CD1c-positive myeloid dendritic cell (primary cell): ENCODE measurements around the gene CCDC194.
"Not testable (repeated sequence)": the region's sequence is repeated elsewhere in the genome, so short reads cannot be mapped to it uniquely, and the experiment has no call there.

Experiments used
- DNase-seq: peaks from one replicate; pipeline ENCODE4 v3.0.0-alpha.2; 2016; ENCODE audit errors: extremely low spot score

The CCDC194 gene

DNA sequence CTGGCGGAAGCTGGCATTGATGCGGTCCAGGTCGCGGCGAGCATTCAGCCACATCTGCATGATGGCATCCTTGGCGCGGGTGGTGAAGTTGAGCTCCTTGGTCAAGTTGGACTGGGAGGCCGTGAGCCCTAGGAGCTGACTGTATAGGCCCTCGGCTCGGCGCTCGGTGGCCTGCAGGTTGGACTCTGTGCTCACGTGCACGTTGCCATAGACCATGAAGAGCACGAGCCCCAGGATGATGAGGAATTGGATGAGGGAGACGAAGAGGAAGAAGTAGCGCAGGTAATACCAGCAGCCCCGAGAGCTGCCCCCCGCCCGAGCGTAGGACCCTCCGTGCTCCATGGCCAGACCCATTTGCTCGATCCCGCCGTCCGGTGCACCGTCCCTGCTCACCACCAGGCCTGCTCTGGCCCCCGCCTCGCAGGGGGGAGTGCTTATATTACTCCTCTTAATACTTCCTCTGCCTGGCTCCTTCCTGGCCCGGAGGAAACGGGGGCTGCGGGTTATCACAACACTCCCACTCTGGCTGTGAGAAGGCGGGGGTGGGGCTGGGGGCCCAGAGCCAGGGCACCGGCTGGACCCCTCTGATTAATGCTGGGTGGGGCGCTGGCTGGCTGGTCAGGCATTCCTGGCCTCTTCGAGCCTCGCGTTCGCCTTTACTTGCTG lies 16.9 kb downstream of the CCDC194 start, which contains the start of gene PLVAP:
PLVAP (minus strand) TSS at position 408 of the 666 bp plus-strand sequence; CDS start at position 354, 54 bp downstream.
- DNase-seq: peak; percentile 33

DNA sequence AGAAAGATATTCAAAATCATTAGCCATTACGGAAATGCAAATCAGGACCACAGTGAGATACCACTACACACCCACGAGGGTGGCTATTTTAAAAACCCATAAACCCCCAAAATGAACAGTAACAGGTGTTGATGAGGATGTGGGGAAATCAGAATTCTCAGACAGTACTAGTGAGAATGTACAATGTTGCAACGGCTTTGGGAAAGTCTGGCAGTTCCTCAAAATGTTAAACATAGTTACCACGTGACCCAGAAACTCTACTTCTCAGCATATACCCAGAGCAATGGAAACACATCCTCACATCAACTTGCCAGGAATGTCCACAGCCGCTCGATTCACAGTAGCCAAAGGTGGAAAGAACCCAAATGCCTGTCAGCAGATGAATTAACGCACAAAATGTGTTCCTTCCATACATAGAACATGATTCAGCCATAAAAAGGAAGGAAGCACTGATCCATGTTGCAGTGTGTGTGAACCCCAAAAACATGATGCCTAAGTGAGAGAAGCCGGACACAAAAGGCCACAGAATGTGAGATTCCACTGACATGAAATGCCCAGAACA lies 23.9 kb downstream of the CCDC194 start:
- peak; percentile 86 for DNase-seq

DNA sequence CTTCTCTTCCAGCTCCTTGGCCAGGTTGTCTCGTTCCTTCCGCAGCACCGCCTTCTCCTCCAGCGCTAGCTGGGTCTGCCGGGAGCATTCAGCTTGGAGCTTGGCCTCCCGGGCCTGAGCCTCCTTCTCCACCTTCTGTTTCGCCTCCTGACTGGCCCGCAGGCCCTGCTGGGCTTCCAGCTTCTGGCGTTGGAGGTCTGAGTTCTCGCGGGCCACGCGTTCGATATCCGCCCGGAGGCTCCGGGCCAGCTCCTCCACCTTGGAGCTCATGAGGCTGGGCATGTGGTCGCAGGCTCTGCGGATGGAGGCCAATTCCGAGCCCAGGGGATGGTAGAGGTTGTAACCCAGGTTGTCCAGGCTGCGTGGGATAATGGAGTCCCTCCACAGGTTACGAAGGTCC lies 28.6 kb downstream of the CCDC194 start:
- DNase-seq: no peak

DNA sequence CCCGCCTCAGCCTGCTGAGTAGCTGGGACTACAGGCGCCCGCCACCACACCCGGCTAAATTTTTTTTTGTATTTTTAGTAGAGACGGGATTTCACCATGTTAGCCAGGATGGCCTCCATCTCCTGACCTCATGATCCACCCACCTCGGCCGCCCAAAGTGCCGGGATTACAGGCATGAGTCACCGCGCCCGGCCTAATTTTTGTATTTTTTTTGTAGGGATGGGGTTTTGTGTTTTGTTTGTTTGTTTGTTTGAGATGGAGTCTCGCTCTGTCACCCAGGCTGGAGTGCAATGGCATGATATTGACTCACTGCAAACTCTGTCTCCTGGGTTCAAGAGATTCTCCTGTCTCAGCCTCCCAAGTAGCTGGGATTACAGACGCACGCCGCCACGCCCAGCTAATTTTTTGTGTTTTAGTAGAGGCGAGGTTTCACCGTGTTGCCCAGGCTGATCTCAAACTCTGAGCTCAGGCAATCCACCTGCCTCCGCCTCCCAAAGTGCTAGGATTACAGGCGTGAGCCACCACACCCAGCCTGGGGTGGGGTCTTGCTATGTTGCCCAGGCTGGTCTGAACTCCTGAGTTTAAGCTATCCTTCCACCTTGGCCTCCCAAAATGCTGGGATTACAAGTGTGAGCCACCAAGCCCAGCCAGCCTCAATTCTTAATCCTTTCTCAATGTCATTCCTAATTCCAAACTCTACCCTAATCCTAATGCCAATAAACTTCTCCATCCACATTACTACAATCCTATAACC lies 30.0 kb downstream of the CCDC194 start:
- not testable (repeated sequence) for DNase-seq

DNA sequence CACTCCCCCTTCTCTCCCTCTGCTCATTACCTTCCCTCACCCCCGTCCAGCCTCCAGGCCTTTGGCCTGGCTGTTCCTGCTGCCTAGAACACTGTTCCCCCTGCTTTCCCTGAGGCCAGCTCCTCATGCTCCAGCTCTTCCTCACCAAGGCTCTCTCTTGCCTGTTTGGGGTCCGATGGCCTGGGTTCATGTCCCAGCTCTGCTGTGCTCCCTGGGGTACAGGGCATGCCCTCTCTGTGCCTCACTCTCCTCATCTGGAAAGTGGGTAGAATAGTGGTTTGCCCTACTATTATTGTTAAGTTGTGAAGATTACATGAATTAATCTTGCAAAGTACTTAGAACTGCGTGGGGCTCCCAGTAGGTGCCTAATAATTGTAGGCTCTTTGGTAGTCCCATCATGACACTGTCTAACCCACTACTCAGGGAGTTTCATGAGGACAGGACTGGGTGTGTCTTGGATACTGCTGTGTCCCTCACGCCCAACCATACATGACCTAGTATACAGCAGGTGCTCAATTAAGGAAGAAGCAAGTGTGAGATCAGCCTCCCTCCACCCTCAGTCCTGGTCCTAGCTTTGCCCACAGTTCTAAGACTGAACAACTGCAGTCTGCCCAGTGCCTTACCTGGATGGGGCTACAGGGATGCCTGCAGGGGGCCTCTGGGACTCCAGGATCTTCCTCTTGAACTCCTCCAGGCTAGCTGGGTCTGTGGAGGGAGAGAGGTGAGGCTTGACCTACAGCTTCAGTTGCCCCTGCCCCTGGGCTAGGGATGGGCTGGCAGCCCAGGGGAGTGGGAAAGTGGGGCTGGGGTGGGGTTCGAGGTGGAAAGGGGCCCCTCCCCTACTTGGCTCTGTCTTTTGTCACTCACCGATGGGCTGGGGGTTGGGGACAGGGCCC lies 33.8 kb downstream of the CCDC194 start:
- no peak for DNase-seq

DNA sequence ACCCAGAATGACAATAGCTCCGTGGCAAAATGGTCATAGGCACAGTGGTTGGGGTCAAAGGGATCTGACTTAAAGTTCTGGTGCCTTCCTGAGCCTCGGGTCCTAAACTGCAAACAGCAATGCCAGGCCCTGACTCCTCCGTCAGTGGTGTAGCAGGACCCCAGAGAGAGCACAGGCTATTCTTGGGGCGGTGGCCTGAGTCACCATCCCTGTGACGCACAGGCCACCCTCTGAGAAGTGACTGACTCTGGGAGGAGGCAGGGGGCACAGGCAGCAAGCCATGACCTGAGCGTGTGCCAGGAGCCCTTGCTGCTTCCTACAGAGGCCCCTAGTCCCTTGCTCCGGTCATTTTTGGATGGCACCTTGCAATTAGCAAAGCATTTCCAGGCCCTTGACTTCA lies 35.6 kb downstream of the CCDC194 start:
- no peak for DNase-seq

DNA sequence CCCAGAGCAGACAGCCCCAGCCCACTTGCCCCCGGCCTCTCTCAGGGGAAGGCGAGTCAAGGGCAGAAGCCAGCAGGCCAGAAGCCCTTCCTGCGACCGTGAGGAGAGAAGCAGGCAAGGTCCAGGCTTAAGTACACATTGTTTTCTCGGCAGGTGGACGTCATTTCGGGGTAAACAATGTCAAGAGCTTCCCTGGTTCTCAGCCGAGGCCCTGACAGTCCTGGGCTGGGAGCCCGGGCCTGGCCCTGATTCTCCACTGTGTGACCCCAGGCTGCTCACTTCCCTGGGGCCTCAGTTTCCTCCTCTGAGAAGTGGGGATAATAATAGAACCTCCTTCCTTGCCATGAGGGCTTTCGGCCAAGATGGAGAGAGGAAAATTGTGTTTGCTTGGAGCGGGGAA lies 36.3 kb downstream of the CCDC194 start:
- no peak for DNase-seq

DNA sequence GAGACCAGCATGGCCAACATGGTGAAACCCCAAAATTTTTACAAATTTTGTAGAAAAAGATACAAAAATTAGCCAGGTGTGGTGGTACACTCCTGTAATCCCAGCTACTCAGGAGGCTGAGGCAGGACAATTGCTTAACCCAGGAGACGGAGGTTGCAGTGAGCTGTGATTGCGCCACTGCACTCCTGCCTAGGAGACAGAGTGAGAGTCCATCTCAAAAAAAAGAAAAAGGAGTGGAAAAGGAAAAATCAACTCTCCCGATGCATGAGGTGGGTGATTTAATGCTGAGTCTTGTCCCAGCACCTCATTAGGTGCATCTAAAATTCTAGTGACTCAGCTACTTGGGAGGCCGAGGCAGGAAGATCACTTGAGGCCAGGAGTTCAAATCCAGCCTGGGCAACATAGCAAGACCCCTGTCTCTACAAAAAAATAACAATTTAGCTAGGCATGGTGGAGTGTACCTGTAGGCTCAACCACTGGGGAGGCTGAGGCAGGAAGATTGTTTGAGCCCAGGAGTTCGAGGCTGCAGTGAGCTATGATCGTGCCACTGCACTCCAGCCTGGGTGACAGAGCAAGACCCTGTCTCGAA lies 36.8 kb downstream of the CCDC194 start:
- no peak for DNase-seq

DNA sequence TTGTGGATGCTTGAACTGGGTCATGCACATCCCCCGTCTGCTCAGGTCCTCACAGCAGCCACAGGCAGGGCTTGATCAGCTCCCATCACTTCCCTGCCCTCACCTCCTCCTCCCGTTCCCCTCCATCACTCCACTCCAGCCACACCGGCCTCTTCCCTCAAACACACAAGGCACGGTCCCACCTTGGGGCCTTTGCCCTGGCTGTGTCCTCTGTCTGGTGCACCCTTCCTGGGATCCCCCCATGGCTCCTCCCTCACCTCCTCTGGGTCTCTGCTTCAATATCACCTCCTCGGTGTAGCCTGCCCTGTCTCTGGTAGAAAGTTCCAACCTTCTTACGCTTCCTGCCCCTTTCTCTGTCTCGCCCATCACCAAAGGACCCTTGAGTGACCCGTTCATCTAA lies 40.6 kb downstream of the CCDC194 start:
- no peak for DNase-seq

DNA sequence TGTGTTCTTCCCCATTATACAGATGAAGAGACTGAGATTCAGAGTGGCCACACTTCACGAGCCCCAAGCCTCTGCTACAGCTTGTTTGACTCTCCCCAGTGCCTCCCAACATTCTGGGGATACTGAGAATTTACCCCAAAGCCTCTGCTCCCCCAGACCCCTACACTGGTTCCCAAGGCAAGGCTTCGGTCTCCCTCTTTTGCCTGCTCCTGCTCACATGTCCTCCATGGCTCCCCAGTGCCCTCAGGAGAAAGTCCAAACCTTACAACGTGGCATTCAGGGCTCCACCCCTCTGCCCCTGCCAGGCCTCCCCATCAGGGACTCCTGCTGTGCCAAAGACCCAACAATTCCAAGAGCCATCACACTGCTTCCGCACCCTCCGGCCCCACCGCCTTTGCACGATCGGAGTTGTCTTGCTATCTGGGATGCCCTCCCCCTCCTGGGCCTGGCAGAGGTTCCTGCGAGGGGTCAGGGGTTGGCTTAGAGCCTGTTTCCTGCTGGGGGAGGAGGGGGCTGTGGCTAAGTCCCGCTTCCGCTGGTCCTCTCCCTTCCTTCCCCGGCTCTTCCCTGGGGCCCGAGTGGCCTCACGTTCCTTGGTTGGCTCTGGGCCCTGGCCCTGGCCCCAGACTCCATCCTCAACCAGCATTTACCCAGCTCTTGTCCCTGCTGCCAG lies 41.3 kb downstream of the CCDC194 start:
- DNase-seq: no peak

DNA sequence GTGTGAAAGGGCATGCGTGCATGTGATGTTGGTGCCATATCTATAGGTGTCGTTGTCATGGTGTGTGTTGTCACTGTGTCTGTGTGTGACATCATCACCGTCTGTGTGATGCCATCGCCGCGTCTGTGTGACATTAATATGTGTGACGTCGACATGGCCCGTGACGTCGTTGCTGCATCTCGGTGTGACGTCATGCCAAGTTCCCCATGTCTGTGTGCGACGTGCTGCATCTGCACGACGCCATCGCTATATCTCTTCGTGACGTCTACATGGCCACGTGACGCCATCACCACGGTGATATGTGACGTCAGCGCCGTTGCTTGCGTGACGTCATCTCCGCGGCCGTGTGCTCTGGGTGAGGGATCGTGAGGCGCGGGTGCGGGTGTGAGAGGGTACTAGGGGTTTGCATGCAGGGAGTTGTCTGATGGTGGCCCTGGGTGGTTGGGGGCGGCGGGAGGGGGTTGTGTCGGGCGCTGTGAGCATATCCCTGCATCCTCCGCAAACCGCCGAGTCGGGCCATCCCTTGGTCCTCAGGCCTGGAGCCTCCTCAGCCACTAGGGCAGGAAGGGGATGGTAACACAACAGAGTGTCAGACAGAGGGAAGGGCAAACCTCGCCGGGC lies 42.1 kb downstream of the CCDC194 start:
- DNase-seq: no peak

DNA sequence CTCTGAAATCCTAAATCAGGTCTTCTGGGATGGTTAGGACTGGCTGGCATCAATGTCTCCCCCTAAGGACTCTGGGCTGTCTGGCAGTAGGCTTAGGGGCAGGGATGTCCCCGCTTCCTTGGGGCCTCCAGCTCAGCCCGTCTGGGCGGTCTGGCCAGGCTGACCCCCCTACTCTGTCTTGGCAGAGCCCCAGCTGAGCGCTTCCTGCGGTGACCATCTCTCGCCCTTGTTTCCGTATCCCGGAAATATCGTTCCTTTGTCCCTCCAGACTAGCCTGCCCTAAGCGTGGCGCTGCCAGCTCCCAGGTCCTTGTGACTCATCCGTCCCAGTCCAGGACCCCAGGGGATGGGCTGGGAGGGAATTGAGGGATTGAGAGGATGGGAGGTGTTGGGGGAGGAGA lies 45.3 kb downstream of the CCDC194 start:
- DNase-seq: no peak

DNA sequence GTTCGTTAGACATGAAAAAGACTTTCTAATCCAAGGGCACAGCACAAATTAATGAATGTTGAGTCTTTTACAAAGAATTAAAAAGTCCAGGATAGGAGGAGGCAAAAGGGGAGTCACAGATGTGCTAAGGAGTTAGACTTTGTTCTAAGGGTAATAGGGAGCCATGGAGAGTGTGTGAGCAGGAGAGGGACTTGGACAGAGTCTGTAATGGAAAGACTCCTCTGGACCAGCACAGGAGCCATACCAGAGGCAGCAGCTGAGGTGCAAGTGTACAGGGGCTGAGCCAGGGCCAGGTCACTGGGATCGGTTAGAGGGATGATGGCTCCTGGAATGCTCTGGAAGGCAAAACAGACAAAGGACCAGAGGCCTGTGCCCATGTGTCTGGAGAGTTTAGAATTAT lies 46.1 kb downstream of the CCDC194 start:
- no peak for DNase-seq

DNA sequence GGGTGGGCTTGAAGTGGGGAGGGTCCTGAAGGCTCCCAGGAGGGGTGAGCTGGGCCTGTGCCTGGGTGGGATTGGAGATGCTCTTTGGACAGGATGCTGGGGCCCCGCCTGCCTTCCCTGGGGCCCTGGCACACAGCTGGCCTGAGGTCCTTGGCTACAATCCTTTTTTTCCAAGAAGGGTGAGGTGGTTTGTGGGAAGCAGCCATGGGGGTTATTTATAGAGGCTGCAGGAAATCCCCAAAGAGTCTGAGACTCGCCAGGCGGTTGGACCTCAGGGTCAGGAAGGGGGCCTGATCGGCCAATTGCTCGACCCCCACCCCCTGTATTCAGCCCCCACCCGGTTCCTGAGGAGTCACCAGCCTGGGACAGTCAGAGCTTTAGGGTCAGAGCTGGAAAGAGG lies 46.6 kb downstream of the CCDC194 start:
- no peak for DNase-seq

DNA sequence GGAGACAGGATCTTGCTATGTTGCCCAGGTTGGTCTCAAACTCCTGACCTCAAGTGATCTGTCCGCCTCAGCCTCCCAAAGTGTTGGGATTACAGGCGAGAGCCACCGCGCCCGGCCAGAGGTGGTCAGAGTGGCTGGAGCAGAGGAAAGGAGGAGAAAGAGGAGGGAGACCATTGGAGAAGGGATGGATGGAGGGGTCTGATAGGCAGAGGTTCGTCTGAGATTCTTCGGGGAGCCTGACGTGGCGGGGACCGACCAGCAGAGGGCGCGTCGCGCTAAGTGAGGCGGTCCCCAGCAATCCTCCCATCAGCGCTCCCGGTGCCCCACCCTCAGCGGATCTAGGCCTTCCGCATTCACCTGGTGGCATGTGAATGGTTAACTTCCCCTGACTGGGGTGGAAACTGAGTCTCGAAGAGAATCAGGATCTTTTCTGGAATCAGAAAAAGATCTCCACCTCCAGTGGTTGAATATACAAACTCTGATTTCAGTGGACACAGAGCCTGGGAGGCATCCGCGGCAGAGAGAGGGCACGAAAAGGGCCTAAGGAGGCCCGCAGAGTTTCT lies 47.8 kb downstream of the CCDC194 start:
- DNase-seq: peak; percentile 82

DNA sequence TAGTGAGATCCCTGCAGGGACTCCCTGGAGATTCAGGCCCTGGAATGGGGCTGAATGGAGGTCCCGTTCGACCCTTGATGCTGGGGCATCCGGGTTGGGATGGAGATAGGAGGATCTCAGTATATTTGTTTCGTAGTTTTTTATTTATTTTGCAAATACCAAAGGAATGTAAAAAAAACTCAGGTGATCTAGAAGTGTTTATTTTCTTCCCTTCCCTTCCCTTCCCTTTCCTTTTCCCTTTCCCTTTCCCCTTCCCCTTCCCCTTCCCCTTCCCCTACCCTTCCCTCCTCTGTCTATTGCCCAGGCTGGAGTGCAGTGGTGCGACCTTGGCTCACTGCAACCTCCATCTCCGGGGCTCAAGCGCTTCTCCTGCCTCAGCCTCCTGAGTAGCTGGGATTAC lies 52.2 kb downstream of the CCDC194 start:
- no peak for DNase-seq

DNA sequence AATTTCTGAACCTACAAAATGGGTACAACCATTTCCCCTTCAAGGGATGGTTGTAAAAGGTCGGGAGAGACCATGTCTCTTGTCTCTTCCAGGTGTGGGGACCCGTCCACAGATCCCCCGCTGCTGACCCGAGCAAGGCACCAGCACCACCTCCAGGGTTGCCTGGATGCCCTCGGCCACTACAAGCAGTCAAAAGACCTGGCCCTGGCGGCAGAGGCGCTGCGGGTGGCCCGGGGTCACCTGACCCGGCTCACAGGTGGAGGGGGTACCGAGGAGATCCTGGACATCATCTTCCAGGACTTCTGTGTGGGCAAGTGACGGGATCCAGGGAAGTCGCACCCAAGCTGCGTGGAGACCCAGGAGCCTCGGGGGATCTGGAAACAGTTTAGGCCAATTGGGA lies 52.6 kb downstream of the CCDC194 start:
- no peak for DNase-seq

DNA sequence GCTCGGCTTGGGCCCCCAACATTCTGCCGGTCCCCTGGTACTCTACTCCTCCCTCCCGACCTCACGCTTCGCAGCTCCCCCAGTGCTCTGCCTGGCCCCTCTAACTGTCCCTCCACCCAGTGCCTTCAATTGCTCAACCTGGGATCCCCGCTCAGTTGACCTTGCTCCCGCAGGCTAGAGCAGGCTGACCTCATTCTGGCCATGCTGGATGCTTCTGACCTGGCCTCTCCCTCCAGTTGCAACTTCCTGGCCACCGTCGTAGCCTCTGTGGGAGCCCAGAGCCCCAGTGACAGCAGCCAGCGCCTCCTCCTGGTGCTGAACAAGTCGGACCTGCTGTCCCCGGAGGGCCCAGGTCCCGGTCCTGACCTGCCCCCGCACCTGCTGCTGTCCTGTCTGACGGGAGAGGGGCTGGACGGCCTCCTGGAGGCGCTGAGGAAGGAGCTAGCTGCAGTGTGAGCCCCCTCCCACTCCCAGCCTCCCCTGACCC lies 53.1 kb downstream of the CCDC194 start:
- no peak for DNase-seq
